HEK293 (cell line): Measurements from ENCODE around the gene HUNK.

ENCODE experiments used
- CTCF ChIP-seq: fragments of 450-650 bp; formaldehyde crosslinking; IDR thresholded peaks from 2 replicates; pipeline ENCODE4 v1.5.1; 2016; ENCODE audit warnings: missing biosample characterization, missing genetic modification characterization
- TF ChIP-seq, protein P1 (sequence below): fragments of 450-650 bp; formaldehyde crosslinking; IDR thresholded peaks from 2 replicates; pipeline ENCODE4 v1.5.1; 2016; ENCODE audit warnings: missing biosample characterization, missing genetic modification characterization
- TF ChIP-seq, protein P2 (sequence below): fragments of 450-650 bp; formaldehyde crosslinking; IDR thresholded peaks from 2 replicates; pipeline ENCODE4 v1.5.1; 2016; ENCODE audit warnings: missing biosample characterization, missing genetic modification characterization

DNA sequence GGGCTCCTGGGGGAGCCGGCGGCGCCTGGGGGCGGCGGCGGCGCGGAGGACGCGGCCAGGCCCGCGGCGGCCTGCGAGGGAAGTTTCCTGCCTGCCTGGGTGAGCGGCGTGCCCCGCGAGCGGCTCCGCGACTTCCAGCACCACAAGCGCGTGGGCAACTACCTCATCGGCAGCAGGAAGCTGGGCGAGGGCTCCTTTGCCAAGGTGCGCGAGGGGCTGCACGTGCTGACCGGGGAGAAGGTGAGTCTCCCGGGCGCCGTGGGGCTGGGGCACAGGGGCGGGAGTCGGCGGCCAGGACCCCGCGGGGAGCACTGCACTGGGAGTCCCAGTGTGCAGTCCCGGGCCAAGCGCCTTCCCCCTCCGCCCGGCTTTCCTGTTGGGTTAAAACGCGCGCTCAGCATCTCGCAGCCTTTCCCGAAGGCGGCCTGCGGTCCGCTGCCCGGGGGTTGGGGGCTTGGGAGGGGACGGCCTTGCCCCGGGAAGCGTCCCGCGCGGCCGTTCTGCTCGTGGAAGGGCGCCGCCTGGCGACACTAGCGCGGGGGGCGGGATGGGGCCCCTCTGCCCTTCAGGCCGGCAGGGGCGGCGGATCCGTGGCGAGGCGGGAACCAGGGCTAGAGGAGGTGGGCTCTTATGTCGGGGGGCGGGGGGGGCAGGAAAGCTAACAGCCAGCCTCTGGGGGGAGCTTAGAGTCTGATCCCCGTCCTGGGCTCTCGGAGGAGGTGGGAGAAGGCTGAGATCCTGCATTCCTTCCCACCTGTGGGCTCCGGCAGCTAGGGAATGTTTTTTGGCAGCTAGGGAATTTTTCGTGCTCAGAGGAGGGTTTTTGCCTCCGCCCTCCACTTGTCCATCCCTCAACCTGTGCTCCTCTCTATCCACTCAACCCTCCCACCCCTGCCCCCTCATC lies 1.1 kb downstream of the HUNK start:
- TF ChIP-seq, protein P1, sequence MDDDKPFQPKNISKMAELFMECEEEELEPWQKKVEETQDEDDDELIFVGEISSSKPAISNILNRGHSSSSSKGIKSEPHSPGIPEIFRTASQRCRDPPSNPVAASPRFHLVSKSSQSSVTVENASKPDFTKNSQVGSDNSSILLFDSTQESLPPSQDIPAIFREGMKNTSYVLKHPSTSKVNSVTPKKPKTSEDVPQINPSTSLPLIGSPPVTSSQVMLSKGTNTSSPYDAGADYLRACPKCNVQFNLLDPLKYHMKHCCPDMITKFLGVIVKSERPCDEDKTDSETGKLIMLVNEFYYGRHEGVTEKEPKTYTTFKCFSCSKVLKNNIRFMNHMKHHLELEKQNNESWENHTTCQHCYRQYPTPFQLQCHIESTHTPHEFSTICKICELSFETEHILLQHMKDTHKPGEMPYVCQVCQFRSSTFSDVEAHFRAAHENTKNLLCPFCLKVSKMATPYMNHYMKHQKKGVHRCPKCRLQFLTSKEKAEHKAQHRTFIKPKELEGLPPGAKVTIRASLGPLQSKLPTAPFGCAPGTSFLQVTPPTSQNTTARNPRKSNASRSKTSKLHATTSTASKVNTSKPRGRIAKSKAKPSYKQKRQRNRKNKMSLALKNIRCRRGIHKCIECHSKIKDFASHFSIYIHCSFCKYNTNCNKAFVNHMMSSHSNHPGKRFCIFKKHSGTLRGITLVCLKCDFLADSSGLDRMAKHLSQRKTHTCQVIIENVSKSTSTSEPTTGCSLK (tag by site-specific recombination): no peak
- TF ChIP-seq, protein P2, sequence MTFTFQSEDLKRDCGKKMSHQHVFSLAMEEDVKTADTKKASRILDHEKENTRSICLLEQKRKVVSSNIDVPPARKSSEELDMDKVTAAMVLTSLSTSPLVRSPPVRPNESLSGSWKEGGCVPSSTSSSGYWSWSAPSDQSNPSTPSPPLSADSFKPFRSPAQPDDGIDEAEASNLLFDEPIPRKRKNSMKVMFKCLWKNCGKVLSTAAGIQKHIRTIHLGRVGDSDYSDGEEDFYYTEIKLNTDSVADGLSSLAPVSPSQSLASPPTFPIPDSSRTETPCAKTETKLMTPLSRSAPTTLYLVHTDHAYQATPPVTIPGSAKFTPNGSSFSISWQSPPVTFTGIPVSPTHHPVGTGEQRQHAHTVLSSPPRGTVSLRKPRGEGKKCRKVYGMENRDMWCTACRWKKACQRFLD (tag by site-specific recombination): no peak
- peak; percentile 94 for TF ChIP-seq CTCF (tag by site-specific recombination)
